Cardiac muscle cell (in vitro differentiated cells and primary cell): Measurements from ENCODE around the gene DGKB. TPM values are rescaled to one million over a fixed set of nuclear protein-coding genes. Genes with fewer than 3 reads are reported as not detected.
A peak's percentile ranks its signal among the peaks of the same experiment; 100 is the strongest.

Experiments used
- DNase-seq, 2 donors: peaks; one replicate each; pipeline versions ENCODE4 v3.0.0 to v3.0.0-alpha.2; 2010 to 2017; ENCODE audit warnings: low read depth in 1 of 2, low spot score in 1 of 2
- H3K27ac ChIP-seq: fragments of 200-600 bp; sonication (generic); 2 replicates; pipeline ENCODE4 v1.5.1; 2016
- H3K27me3 ChIP-seq: fragments of 200-600 bp; sonication (generic); 2 replicates; pipeline ENCODE4 v1.6.0; 2016; ENCODE audit warnings: control low read depth
- H3K36me3 ChIP-seq: fragments of 200-600 bp; sonication (generic); 2 replicates; pipeline ENCODE4 v1.5.1; 2016; ENCODE audit warnings: control low read depth
- H3K4me1 ChIP-seq: fragments of 200-600 bp; sonication (generic); 2 replicates; pipeline ENCODE4 v1.8.1; 2017; ENCODE audit warnings: low read depth, mild to moderate bottlenecking, mixed run types
- H3K4me3 ChIP-seq: fragments of 200-600 bp; sonication (generic); 2 replicates; pipeline ENCODE4 v1.5.1; 2016; ENCODE audit warnings: mild to moderate bottlenecking
- H3K9me3 ChIP-seq: fragments of 200-600 bp; sonication (generic); 2 replicates; pipeline ENCODE4 v1.5.1; 2017; ENCODE audit warnings: low read depth, mild to moderate bottlenecking, control low read depth
- CTCF ChIP-seq: IDR thresholded peaks from 2 replicates; pipeline ENCODE4 v1.5.1; 2012; ENCODE audit warnings: low read depth, mild to moderate bottlenecking, low read length
- polyA plus RNA-seq: library from polyadenylated mRNA; unstranded; fragments of >200 nt; fragmentation: Nextera tagmentation; extraction: Ambion mirVana; gene quantifications from 2 replicates; pipeline ENCODE4 v1.2.1, GENCODE V29; 2016
- total RNA-seq: library from RNA; depleted of rRNA; stranded (reverse); fragments of >200 nt; gene quantifications from 2 replicates; pipeline ENCODE4 v1.2.3, GENCODE V29; 2016

Gene DGKB
- total and polyA plus RNA-seq, 2 experiments from 2014 or later, result 0.07 to 0.86 TPM

- Histone ChIP-seq H3K9me3 (no peaks in the 10 kb centered on the region), H3K27ac (no peak overlapping the region), H3K4me3 (no peak overlapping the region), H3K4me1 (no peaks in the 10 kb centered on the region), H3K27me3 (no peaks in the 10 kb centered on the region), H3K36me3 (no peaks in the 10 kb centered on the region)
- no peak for TF ChIP-seq CTCF
- DNase-seq, result peak in 1 of 2 donors; percentile 6
Measured at GRCh38 chr7:14767716-14768425, 134.7 kb downstream of the DGKB start.

GRCh38 chr7:14766747-14767146 lies 135.8 kb downstream of the DGKB start:
- H3K27me3 ChIP-seq, result no peaks in the 10 kb centered on the region
- DNase-seq, result no peak
- no peak overlapping the region for H3K27ac ChIP-seq
- no peak for TF ChIP-seq CTCF
- H3K9me3 ChIP-seq, result no peaks in the 10 kb centered on the region
- H3K4me1 ChIP-seq, result peaks cover 3% of the 10 kb centered on the region
- H3K4me3 ChIP-seq, result no peak overlapping the region
- no peaks in the 10 kb centered on the region for H3K36me3 ChIP-seq

GRCh38 chr7:14765731-14766130 lies 136.8 kb downstream of the DGKB start:
- TF ChIP-seq CTCF, result no peak
- Histone ChIP-seq H3K4me1 (peaks cover 12% of the 10 kb centered on the region), H3K27me3 (no peaks in the 10 kb centered on the region), H3K36me3 (no peaks in the 10 kb centered on the region), H3K9me3 (no peaks in the 10 kb centered on the region), H3K27ac (no peak overlapping the region), H3K4me3 (no peak overlapping the region)
- no peak for DNase-seq

GRCh38 chr7:14762561-14762960 lies 140.0 kb downstream of the DGKB start:
- Histone ChIP-seq H3K27me3 (no peaks in the 10 kb centered on the region), H3K4me1 (peaks cover 12% of the 10 kb centered on the region), H3K36me3 (no peaks in the 10 kb centered on the region), H3K4me3 (no peak overlapping the region), H3K9me3 (no peaks in the 10 kb centered on the region), H3K27ac (no peak overlapping the region)
- no peak for DNase-seq
- no peak for TF ChIP-seq CTCF

- Histone ChIP-seq H3K27me3 (no peaks in the 10 kb centered on the region), H3K4me3 (no peak overlapping the region), H3K27ac (peak overlapping the region; percentile 81), H3K36me3 (no peaks in the 10 kb centered on the region), H3K4me1 (peaks cover 12% of the 10 kb centered on the region), H3K9me3 (no peaks in the 10 kb centered on the region)
- TF ChIP-seq CTCF, result no peak
- DNase-seq, result peak; percentile 67 to 86
Measured at GRCh38 chr7:14761510-14762296, 140.8 kb downstream of the DGKB start.
